K562 (cell line): ENCODE results near the gene FAM200B. TPM values are rescaled to one million over a fixed set of nuclear protein-coding genes. Genes with fewer than 3 reads are reported as not detected.
A peak's percentile ranks its signal among the peaks of the same experiment; 100 is the strongest.
"Not testable (repeated sequence)": the region's sequence is repeated elsewhere in the genome, so short reads cannot be mapped to it uniquely, and the experiment has no call there.

Experiments used
- ATAC-seq: fragments of 200-7000 bp; cut with Tn5 transposase; 3 replicates; pipeline ENCODE4 v1.9.1; 2020; ENCODE audit warnings: moderate library complexity
- BruUV-seq: library from RNA; stranded (reverse); fragments of 400-500 nt; replicated peaks from 2 replicates; lab custom pipeline; 2021; lab: Mats Ljungman, UMichigan
- CTCF ChIA-PET: fragments of 300-600 bp; formaldehyde crosslinking; extraction: SDS; loops from one replicate; lab custom pipeline; 2021; ENCODE audit warnings: low intra/inter-chr PET ratio; lab: Yijun Ruan, JAX
- POLR2A ChIA-PET: fragments of 300-600, 350-650 bp; sonication (Branson Sonifier 250); formaldehyde crosslinking; extraction: SDS; loops from one replicate; lab custom pipeline; 2021; ENCODE audit warnings: antibody characterized with exemption, inconsistent platforms; lab: Yijun Ruan, JAX
- DNase-seq, 4 experiments: peaks; one replicate each; pipeline versions ENCODE4 v3.0.0 to v3.0.0-alpha.2; 2011 to 2018; ENCODE audit warnings: low spot score in 3 of 4, mixed read lengths in 3 of 4; ENCODE audit errors: extremely low read depth in 1 of 4
- FAIRE-seq: peaks from 2 replicates; lab custom pipeline; 2011; peaks lifted over from hg19 to GRCh38; lab: Jason Lieb, UNC
- H2AFZ ChIP-seq: 2 replicates; pipeline ENCODE4 v1.6.0; 2011; ENCODE audit warnings: low read depth, low read length, control low read depth, inconsistent platforms
- H3K27ac ChIP-seq: fragments of 200-600 bp; 3 replicates; pipeline ENCODE4 v1.8.0; 2011; ENCODE audit warnings: low read depth, mild to moderate bottlenecking, control low read depth, inconsistent platforms, low read length, moderate library complexity, mixed read lengths; ENCODE audit errors: extremely low read depth
- H3K27me3 ChIP-seq, 2 experiments: fragments of 300-600 bp in 1 of 2; 2 replicates in 1 of 2; 3 replicates in 1 of 2; pipeline versions ENCODE4 v1.6.0 to v1.8.0; 2011; ENCODE audit warnings: inconsistent platforms in 2 of 2, low read length in 2 of 2, mild to moderate bottlenecking in 1 of 2, mixed read lengths in 1 of 2, moderate library complexity in 1 of 2; ENCODE audit not compliant: control insufficient read depth in 2 of 2, insufficient read depth in 2 of 2
- H3K36me3 ChIP-seq: fragments of 300-600 bp; 3 replicates; pipeline ENCODE4 v1.8.0; 2011; ENCODE audit warnings: mild to moderate bottlenecking, low read length, inconsistent platforms; ENCODE audit not compliant: control insufficient read depth, insufficient read depth
- H3K4me1 ChIP-seq, 2 experiments: fragments of 200-600 bp in 1 of 2; replicated peaks in 1 of 2; 2 replicates in 1 of 2; 3 replicates in 1 of 2; pipeline versions ENCODE4 v1.5.1 to v1.8.0; 2011; ENCODE audit warnings: inconsistent platforms in 2 of 2, low read length in 2 of 2, mild to moderate bottlenecking in 1 of 2, mixed read lengths in 1 of 2, moderate library complexity in 1 of 2; ENCODE audit not compliant: control insufficient read depth in 2 of 2, insufficient read depth in 2 of 2
- H3K4me2 ChIP-seq: 2 replicates; pipeline ENCODE4 v1.6.1; 2011; ENCODE audit warnings: low read length, control low read depth, inconsistent platforms, mixed read lengths; ENCODE audit not compliant: insufficient read depth
- H3K4me3 ChIP-seq: fragments of 200-600 bp; sonication (generic), shearing (Covaris generic); 2 replicates; pipeline ENCODE4 v1.5.1; 2016; ENCODE audit warnings: control low read depth, inconsistent platforms
- H3K79me2 ChIP-seq: fragments of 200-600 bp; 3 replicates; pipeline ENCODE4 v1.8.0; 2011; ENCODE audit warnings: low read length, inconsistent platforms; ENCODE audit not compliant: control insufficient read depth, insufficient read depth
- H3K9ac ChIP-seq, 2 experiments: 2 replicates each; pipeline versions ENCODE4 v1.6.0 to v1.6.1; 2011; ENCODE audit warnings: low read depth in 2 of 2, low read length in 2 of 2, control low read depth in 1 of 2, inconsistent platforms in 1 of 2, mild to moderate bottlenecking in 1 of 2, mixed read lengths in 1 of 2; ENCODE audit not compliant: insufficient read depth in 1 of 2
- H3K9me1 ChIP-seq: one replicate; pipeline ENCODE4 v1.6.0; 2011; ENCODE audit warnings: inconsistent platforms, mild to moderate bottlenecking, low read length, moderate library complexity; ENCODE audit not compliant: control insufficient read depth, insufficient read depth
- H3K9me3 ChIP-seq: replicated peaks from 2 replicates; pipeline ENCODE4 v1.5.1; 2011; ENCODE audit warnings: low read depth, low read length, inconsistent platforms; ENCODE audit not compliant: control insufficient read depth, insufficient read depth
- H4K20me1 ChIP-seq: replicated peaks from 2 replicates; pipeline ENCODE4 v1.6.1; 2011; ENCODE audit warnings: low read length, inconsistent platforms, mixed read lengths; ENCODE audit not compliant: control insufficient read depth, insufficient read depth
- ARID3B ChIP-seq: fragments of 250-450 bp; sonication (Bioruptor Pico); IDR thresholded peaks from 2 replicates; pipeline ENCODE4 v1.4.0; 2020; ENCODE audit warnings: borderline replicate concordance
- ATF1 ChIP-seq, 2 experiments: fragments of 450-650 bp in 1 of 2; IDR thresholded peaks; 2 replicates each; pipeline ENCODE4 v1.6.1; 2016; ENCODE audit warnings: missing compliant biosample characterization in 1 of 2, missing genetic modification characterization in 1 of 2
- ID3 ChIP-seq, 2 experiments: fragments of 250-450 bp in 1 of 2; fragments of 450-650 bp in 1 of 2; sonication (Bioruptor Pico) in 1 of 2; IDR thresholded peaks; 2 replicates each; pipeline versions ENCODE4 v1.6.1 to v1.8.0; 2016 to 2021; ENCODE audit warnings: mild to moderate bottlenecking in 2 of 2, moderate library complexity in 2 of 2, missing compliant biosample characterization in 1 of 2, missing genetic modification characterization in 1 of 2
- MAFG ChIP-seq: fragments of 450-650 bp; conservative IDR thresholded peaks from 2 replicates; pipeline ENCODE4 v1.6.1; 2016; ENCODE audit warnings: missing genetic modification characterization, missing compliant biosample characterization
- NFYB ChIP-seq: IDR thresholded peaks from 2 replicates; pipeline ENCODE4 v1.6.1; 2011; ENCODE audit warnings: mild to moderate bottlenecking, moderate library complexity; ENCODE audit not compliant: insufficient read length; ENCODE audit errors: extremely low read depth
- PRDM10 ChIP-seq: fragments of 450-650 bp; IDR thresholded peaks from 2 replicates; pipeline ENCODE4 v1.6.1; 2018; ENCODE audit not compliant: partially characterized antibody
- ZNF316 ChIP-seq: fragments of 450-650 bp; IDR thresholded peaks from 2 replicates; pipeline ENCODE4 v1.6.1; 2016
- WGBS: fragments of 100-300 bp; shearing (Covaris generic); methylation state at CpG from one replicate; pipeline ENCODE4 v1.1.6; 2016; ENCODE audit warnings: low coverage, mixed read lengths; ENCODE audit not compliant: insufficient coverage; ENCODE audit errors: missing lambda C conversion rate; 5-methylcytosine and 5-hydroxymethylcytosine counted together
- in situ Hi-C: fragments of 300-500 bp; cut with MboI; formaldehyde crosslinking; loops from 4 replicates; pipeline ENCODE4 v1.15.0; 2018; ENCODE audit warnings: inconsistent platforms, mixed read lengths
- intact Hi-C: fragments of 100-400 bp; cut with micrococcal nuclease; formaldehyde crosslinking; loops from 2 replicates; pipeline ENCODE4 v1.14.2; 2022
- polyA plus RNA-seq, 8 experiments: library from polyadenylated mRNA; depleted of rRNA in 4 of 8; stranded (reverse) in 5 of 8; unstranded in 3 of 8; fragments of >200 nt; fragmentation: Nextera tagmentation in 2 of 8; fragmentation: Illumina TruSeq in 1 of 8; extraction: Ambion mirVana in 2 of 8; extraction: Trizol in 1 of 8; gene quantifications; 2 replicates each; pipeline versions ENCODE4 v1.2.1 to v1.2.3, GENCODE V29; 2011 to 2014; ENCODE audit warnings: inconsistent platforms in 1 of 8, missing spikeins in 1 of 8
- total RNA-seq, 7 experiments: library from RNA; depleted of rRNA in 6 of 7; stranded (reverse); fragments of >200 nt in 6 of 7; fragmentation: Illumina TruSeq in 2 of 7; extraction: Trizol in 2 of 7; gene quantifications; 2 replicates each; pipeline versions ENCODE4 v1.2.1 to v1.2.3, GENCODE V29; 2011 to 2021; ENCODE audit warnings: low replicate concordance in 1 of 7

The FAM200B gene
- total and polyA plus RNA-seq, 9 of the 15 experiments (the other 6 are each of a cell fraction or from before 2014, with no cell fraction given), result 17.4 to 48.0 (median 25.5) TPM

- H3K27ac ChIP-seq, H3K4me1 ChIP-seq, H3K79me2 ChIP-seq, H3K4me2 ChIP-seq, CTCF ChIA-PET, H3K9me1 ChIP-seq, H4K20me1 ChIP-seq, H2AFZ ChIP-seq, H3K36me3 ChIP-seq, ATAC-seq, in situ Hi-C loops, POLR2A ChIA-PET, DNase-seq, FAIRE-seq, BruUV-seq, H3K9me3 ChIP-seq, H3K9ac ChIP-seq, H3K4me3 ChIP-seq: not testable (repeated sequence)
- intact Hi-C loops, result loop anchor here (5.0 kb wide), 1 partner anchor 269 kb away; no protein-coding TSS in a partner anchor
- H3K27me3 ChIP-seq, result peaks cover 15 to 28% of the 10 kb centered on the region in 2 experiments
- TF ChIP-seq ZNF316 (peak; percentile 50), NFYB (peak; percentile 55), MAFG (tag) (0 out of 2 replicates have a peak, but pooled peaks have one; percentile 19)
- 1% methylated on average over 5 of the region's 5 CpGs for WGBS
Measured at GRCh38 chr4:15733061-15733460, 51.4 kb downstream of the FAM200B start.

- Histone ChIP-seq H3K27ac (no peak overlapping the region), H3K9me3 (no peaks in the 10 kb centered on the region), H3K36me3 (no peaks in the 10 kb centered on the region), H3K27me3 (peaks cover 18 to 28% of the 10 kb centered on the region in 2 experiments), H3K9me1 (no peaks in the 10 kb centered on the region), H3K4me3 (no peak overlapping the region), H2AFZ (no peak overlapping the region), H3K9ac (no peak overlapping the region), H3K79me2 (no peaks in the 10 kb centered on the region), H3K4me2 (no peak overlapping the region), H4K20me1 (no peaks in the 10 kb centered on the region), H3K4me1 (no peaks in the 10 kb centered on the region)
- WGBS, result 0% methylated on average over 6 of the region's 6 CpGs
- no peak for DNase-seq
- CTCF ChIA-PET, result no interaction called here
- no TSS peak for BruUV-seq
- in situ Hi-C loops, result no loop called here
- FAIRE-seq, result no peak
- ATAC-seq, result no peak
- intact Hi-C loops, result no loop called here
- POLR2A ChIA-PET, result no interaction called here
- TF ChIP-seq ATF1 (CRISPR knock-in tag; IDR thresholded peaks at IDR 0.05) (no peak), ATF1 (tag; IDR thresholded peaks at IDR 0.05) (no peak), ARID3B (no peak), ID3 (CRISPR knock-in tag; IDR thresholded peaks at IDR 0.05) (no peak), ID3 (tag; IDR thresholded peaks at IDR 0.05) (no peak), PRDM10 (no peak)
Measured at GRCh38 chr4:15735536-15735935, 53.9 kb downstream of the FAM200B start.
